ENCODE data around the gene SIPA1. TPM values are rescaled to one million over a fixed set of nuclear protein-coding genes. Genes with fewer than 3 reads are reported as not detected.
A peak's percentile ranks its signal among the peaks of the same experiment; 100 is the strongest.

SIPA1 gene
- total RNA-seq, 3 donors from 2014 or later = 23.2 to 52.5 (median 28.1) TPM

DNA sequence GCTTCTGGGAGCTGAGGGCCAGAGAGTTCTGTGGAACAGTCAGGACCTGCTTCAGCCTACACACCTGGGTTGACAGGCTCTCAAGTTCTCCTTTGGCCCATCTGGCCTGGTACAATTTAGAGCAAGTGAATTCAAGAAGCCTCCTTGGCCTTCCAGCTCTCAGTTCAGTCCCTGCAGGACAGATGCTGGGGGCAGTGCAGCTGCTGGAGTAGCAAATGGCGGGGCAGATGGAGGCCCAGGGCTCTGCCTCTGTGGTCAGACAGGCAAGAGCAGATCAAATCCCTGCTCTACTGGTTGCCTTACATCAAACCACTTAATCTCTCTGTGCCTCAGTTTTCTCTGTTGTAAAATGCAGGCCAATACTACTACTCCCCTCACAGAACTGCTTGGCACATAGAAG lies 33.6 kb upstream of the SIPA1 start:
- no peak for ATAC-seq
- H3K9me3 ChIP-seq = no peaks in the 10 kb centered on the region
- H3K4me3 ChIP-seq = no peak overlapping the region
- H3K4me1 ChIP-seq (ENCODE audit: low read depth) = peaks cover 5% of the 10 kb centered on the region
- TF ChIP-seq, protein P1, sequence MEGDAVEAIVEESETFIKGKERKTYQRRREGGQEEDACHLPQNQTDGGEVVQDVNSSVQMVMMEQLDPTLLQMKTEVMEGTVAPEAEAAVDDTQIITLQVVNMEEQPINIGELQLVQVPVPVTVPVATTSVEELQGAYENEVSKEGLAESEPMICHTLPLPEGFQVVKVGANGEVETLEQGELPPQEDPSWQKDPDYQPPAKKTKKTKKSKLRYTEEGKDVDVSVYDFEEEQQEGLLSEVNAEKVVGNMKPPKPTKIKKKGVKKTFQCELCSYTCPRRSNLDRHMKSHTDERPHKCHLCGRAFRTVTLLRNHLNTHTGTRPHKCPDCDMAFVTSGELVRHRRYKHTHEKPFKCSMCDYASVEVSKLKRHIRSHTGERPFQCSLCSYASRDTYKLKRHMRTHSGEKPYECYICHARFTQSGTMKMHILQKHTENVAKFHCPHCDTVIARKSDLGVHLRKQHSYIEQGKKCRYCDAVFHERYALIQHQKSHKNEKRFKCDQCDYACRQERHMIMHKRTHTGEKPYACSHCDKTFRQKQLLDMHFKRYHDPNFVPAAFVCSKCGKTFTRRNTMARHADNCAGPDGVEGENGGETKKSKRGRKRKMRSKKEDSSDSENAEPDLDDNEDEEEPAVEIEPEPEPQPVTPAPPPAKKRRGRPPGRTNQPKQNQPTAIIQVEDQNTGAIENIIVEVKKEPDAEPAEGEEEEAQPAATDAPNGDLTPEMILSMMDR (IDR thresholded peaks at IDR 0.05) = no peak
- intact Hi-C loops (cut with DNase I, micrococcal nuclease) = no loop called here
- no peaks in the 10 kb centered on the region for H3K36me3 ChIP-seq (ENCODE audit: low read depth)
- no peak for DNase-seq

DNA sequence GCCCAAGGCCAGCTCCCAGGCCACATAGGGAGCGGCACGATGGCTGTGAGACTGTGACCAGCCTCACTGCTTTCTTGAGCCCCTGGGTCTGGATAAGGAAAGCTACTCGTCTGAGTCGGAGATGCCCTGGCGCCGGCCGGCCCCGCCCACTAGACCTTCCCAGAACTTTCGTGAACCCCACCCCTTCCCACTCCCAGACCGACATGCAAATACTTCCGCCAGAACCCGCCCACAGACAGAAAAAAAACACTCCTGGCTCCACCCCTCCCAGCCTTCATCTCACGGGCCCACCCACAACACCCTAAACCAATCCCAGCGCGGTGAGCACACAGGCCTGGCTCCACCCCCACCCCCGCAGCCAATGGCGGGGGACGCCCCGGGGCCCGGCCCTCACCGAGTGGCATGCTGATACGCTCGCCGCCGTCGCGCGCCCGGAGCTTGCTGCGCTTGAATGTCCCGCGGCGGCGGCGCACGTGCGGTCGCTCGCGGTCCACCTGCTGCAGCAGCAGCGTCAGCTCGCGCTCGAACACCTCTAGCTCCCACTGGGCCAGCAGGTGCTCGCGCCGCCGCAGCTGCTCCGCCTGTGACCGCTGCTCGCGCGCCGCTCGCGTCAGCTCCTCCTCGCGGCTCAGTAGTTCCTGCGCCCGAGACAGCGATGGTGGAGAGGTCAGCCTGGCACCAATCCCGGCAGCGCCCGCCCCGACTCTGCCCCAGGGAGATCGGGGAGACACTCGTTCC lies 30.9 kb upstream of the SIPA1 start:
- H3K36me3 ChIP-seq (ENCODE audit: low read depth) = no peaks in the 10 kb centered on the region
- no peak overlapping the region for H3K4me3 ChIP-seq
- DNase-seq = peak; percentile 89 to 92 (median 89)
- TF ChIP-seq, protein P1 (IDR thresholded peaks at IDR 0.05) = no peak
- ATAC-seq = peak; percentile 92
- H3K4me1 ChIP-seq (ENCODE audit: low read depth) = peaks cover 13% of the 10 kb centered on the region
- no peaks in the 10 kb centered on the region for H3K9me3 ChIP-seq
- intact Hi-C loops (cut with DNase I, micrococcal nuclease) = no loop called here

GRCh38 chr11:65607614-65608426 lies 30.1 kb upstream of the SIPA1 start:
- intact Hi-C loops (cut with DNase I, micrococcal nuclease) = no loop called here
- no peak overlapping the region for H3K4me3 ChIP-seq
- no peak for DNase-seq
- no peaks in the 10 kb centered on the region for H3K36me3 ChIP-seq (ENCODE audit: low read depth)
- no peak for ATAC-seq
- peaks cover 20% of the 10 kb centered on the region for H3K4me1 ChIP-seq (ENCODE audit: low read depth)
- TF ChIP-seq, protein P1 (IDR thresholded peaks at IDR 0.05) = no peak
- no peaks in the 10 kb centered on the region for H3K9me3 ChIP-seq

DNA sequence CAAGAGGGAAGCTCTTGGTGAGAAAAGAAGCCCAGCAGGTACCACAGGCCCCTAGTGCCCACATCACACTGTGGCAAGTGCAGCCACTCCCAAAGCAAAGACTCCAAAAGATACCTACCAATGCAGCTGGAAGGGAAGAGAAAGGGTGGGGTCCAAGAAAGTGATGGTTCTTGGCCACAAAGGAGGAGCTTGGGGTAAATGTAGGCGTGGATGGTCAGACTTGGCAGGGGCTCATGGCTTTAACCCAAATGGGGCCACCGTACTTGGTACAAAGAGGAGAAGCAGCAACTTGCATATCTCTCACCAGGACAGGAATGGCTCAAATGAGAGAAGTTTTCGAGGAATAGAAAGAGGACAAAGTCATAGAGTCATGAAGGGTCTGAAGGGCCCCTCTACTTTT lies 28.7 kb upstream of the SIPA1 start:
- H3K4me1 ChIP-seq (ENCODE audit: low read depth) = peaks cover 25% of the 10 kb centered on the region

GRCh38 chr11:65609665-65610064 lies 28.2 kb upstream of the SIPA1 start:
- no peak for ATAC-seq
- Histone ChIP-seq H3K4me3 (no peak overlapping the region), H3K4me1 (ENCODE audit: low read depth) (peaks cover 25% of the 10 kb centered on the region), H3K36me3 (ENCODE audit: low read depth) (peaks cover 3% of the 10 kb centered on the region), H3K9me3 (no peaks in the 10 kb centered on the region)
- no peak for DNase-seq
- intact Hi-C loops (cut with DNase I, micrococcal nuclease) = no loop called here
- TF ChIP-seq, protein P1 (IDR thresholded peaks at IDR 0.05) = no peak

More for the DNA sequence above, 28.7 kb upstream of the SIPA1 start:
- intact Hi-C loops (cut with DNase I, micrococcal nuclease) = no loop called here
- no peaks in the 10 kb centered on the region for H3K9me3 ChIP-seq
- H3K4me3 ChIP-seq = no peak overlapping the region
- no peak for DNase-seq
- H3K36me3 ChIP-seq (ENCODE audit: low read depth) = peaks cover 2% of the 10 kb centered on the region
- TF ChIP-seq, protein P1 (IDR thresholded peaks at IDR 0.05) = no peak
- no peak for ATAC-seq
